T-cell (primary cell): ENCODE data around the gene ATAD2B. TPM values are rescaled to one million over a fixed set of nuclear protein-coding genes. Genes with fewer than 3 reads are reported as not detected.
"Not testable (repeated sequence)": the region's sequence is repeated elsewhere in the genome, so short reads cannot be mapped to it uniquely, and the experiment has no call there.

Experiments
- ATAC-seq, 4 experiments: fragments of 200-7000 bp in 3 of 4; fragments of 150-1000 bp in 1 of 4; cut with Tn5 transposase; replicated peaks in 1 of 4; 1 replicate in 3 of 4; 2 replicates in 1 of 4; pipeline ENCODE4 v1.10.0; 2021; ENCODE audit warnings: moderate library complexity in 3 of 4, mild to moderate bottlenecking in 2 of 4, moderate number of reproducible peaks in 1 of 4
- CTCF ChIA-PET, 2 donors: fragments of 300-600 bp; sonication (Branson Sonifier 250); formaldehyde crosslinking; loops; one replicate each; lab custom pipeline; 2022; ENCODE audit warnings: antibody characterized with exemption in 2 of 2; lab: Charles Lee
- POLR2A ChIA-PET, 2 donors: fragments of 300-600 bp; sonication (Branson Sonifier 250); formaldehyde crosslinking; loops; one replicate each; lab custom pipeline; 2022; ENCODE audit warnings: antibody characterized with exemption in 2 of 2; lab: Charles Lee
- DNase-seq, 35 experiments: peaks; one replicate each; pipeline versions ENCODE4 v3.0.0 to v3.0.0-alpha.2; 2013 to 2023
- H3K27ac ChIP-seq: one replicate; pipeline ENCODE4 v1.5.1; 2013; ENCODE audit warnings: low read length
- H3K27me3 ChIP-seq, 2 experiments: replicated peaks in 1 of 2; 1 replicate in 1 of 2; 2 replicates in 1 of 2; pipeline versions ENCODE4 v1.6.1 to v1.7.0; 2013; ENCODE audit warnings: low read length in 1 of 2, mixed read lengths in 1 of 2; ENCODE audit not compliant: control insufficient read depth in 2 of 2, insufficient read depth in 2 of 2; ENCODE audit errors: extremely low read depth in 1 of 2
- H3K36me3 ChIP-seq, 2 donors: 1 replicate in 1 of 2; 2 replicates in 1 of 2; pipeline versions ENCODE4 v1.6.1 to v1.7.0; 2013; ENCODE audit warnings: low read length in 1 of 2; ENCODE audit not compliant: control insufficient read depth in 2 of 2, insufficient read depth in 1 of 2; ENCODE audit errors: extremely low read depth in 1 of 2
- H3K4me1 ChIP-seq, 2 experiments: 1 replicate in 1 of 2; 2 replicates in 1 of 2; pipeline versions ENCODE4 v1.6.1 to v1.7.0; 2013; ENCODE audit warnings: low read length in 2 of 2, mixed read lengths in 1 of 2; ENCODE audit not compliant: insufficient read depth in 2 of 2, control insufficient read depth in 1 of 2; ENCODE audit errors: extremely low read depth in 1 of 2
- H3K4me3 ChIP-seq, 2 donors: 1 replicate in 1 of 2; 2 replicates in 1 of 2; pipeline versions ENCODE4 v1.5.1 to v1.7.0; 2013; ENCODE audit warnings: mild to moderate bottlenecking in 2 of 2, low read length in 1 of 2, moderate library complexity in 1 of 2; ENCODE audit not compliant: control insufficient read depth in 1 of 2; ENCODE audit errors: extremely low read depth in 1 of 2
- H3K9me3 ChIP-seq: 2 replicates; pipeline ENCODE4 v1.7.0; 2013
- H3K27ac Mint-ChIP-seq, 2 donors: one replicate each; pipeline ENCODE4 v1.8.0; 2020 to 2021; ENCODE audit warnings: mild to moderate bottlenecking in 2 of 2, mixed read lengths in 2 of 2
- H3K27me3 Mint-ChIP-seq, 2 donors: one replicate each; pipeline ENCODE4 v1.8.0; 2021 to 2022; ENCODE audit warnings: mixed read lengths in 2 of 2
- H3K36me3 Mint-ChIP-seq: one replicate; pipeline ENCODE4 v1.8.0; 2021; ENCODE audit warnings: mixed read lengths
- H3K4me1 Mint-ChIP-seq, 3 donors: one replicate each; pipeline ENCODE4 v1.8.0; 2020 to 2022; ENCODE audit warnings: mixed read lengths in 3 of 3, mild to moderate bottlenecking in 1 of 3
- H3K4me3 Mint-ChIP-seq, 3 donors: one replicate each; pipeline ENCODE4 v1.8.0; 2020 to 2022; ENCODE audit warnings: mild to moderate bottlenecking in 3 of 3, mixed read lengths in 3 of 3, moderate library complexity in 3 of 3
- H3K9me3 Mint-ChIP-seq, 3 donors: one replicate each; pipeline ENCODE4 v1.8.0; 2020 to 2022; ENCODE audit warnings: mixed read lengths in 3 of 3
- WGBS: methylation state at CpG from one replicate; pipeline ENCODE4 v1.1.5; 2013; ENCODE audit warnings: missing lambda C conversion rate; ENCODE audit not compliant: insufficient coverage; 5-methylcytosine and 5-hydroxymethylcytosine counted together
- total RNA-seq, 35 experiments: library from RNA in 6 of 35; stranded (reverse) in 6 of 35; fragments of 120-200 nt in 1 of 35; gene quantifications; one replicate each; pipeline versions ENCODE4 v1.2.1 to v1.2.4 and lab custom pipeline; 2013 to 2026

The ATAD2B gene
- total RNA-seq, 5 donors from 2014 or later (not counting 1 experiment from before 2014, with no cell fraction given): 33.9 to 49.3 (median 40.6) TPM

DNA sequence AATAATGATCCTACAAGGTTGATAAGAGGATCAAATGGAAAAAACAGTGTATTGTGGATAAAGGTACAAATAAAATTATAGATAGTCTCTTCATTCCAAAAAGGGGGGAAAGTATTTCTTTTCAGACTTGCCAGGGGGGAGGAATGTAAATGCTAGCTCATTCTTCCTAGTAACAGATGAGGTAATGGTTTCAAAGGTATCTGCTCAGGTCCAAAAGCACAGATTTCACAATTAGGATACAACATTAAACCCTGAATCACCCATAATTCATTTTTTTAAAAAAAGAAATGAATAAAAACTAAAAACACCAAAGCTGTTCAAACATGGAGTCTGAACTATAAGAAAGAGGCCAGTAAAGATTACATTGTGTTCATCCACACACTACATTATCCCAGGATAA lies 142.0 kb downstream of the ATAD2B start:
- H3K4me3 ChIP-seq: no peak overlapping the region
- H3K4me3 Mint-ChIP-seq: no peak overlapping the region
- CTCF ChIA-PET: no interaction called here
- H3K27me3 Mint-ChIP-seq: no peaks in the 10 kb centered on the region
- POLR2A ChIA-PET: no interaction called here
- ATAC-seq: no peak
- no peaks in the 10 kb centered on the region for H3K9me3 Mint-ChIP-seq
- no peak for DNase-seq
- no peak overlapping the region for H3K27ac ChIP-seq
- peaks cover 25% of the 10 kb centered on the region in 3 donors for H3K4me1 Mint-ChIP-seq
- no peaks in the 10 kb centered on the region for H3K27me3 ChIP-seq
- H3K9me3 ChIP-seq: no peaks in the 10 kb centered on the region
- H3K4me1 ChIP-seq: peaks cover 0 to 14% of the 10 kb centered on the region in 2 experiments
- no peak overlapping the region for H3K27ac Mint-ChIP-seq
- peaks cover 37% of the 10 kb centered on the region for H3K36me3 Mint-ChIP-seq
- peaks cover 5 to 18% of the 10 kb centered on the region in 2 donors for H3K36me3 ChIP-seq

GRCh38 chr2:23782646-23783045 lies 144.3 kb downstream of the ATAD2B start:
- Histone ChIP-seq H3K4me3 (no peak overlapping the region), H3K4me1 (peaks cover 0 to 3% of the 10 kb centered on the region in 2 experiments), H3K27me3 (no peaks in the 10 kb centered on the region), H3K36me3 (peaks cover 6 to 19% of the 10 kb centered on the region in 2 donors), H3K9me3 (no peaks in the 10 kb centered on the region), H3K27ac (no peak overlapping the region)
- ChIA-PET CTCF (no interaction called here), POLR2A (no interaction called here)
- no peak for DNase-seq
- no peak overlapping the region for H3K27ac Mint-ChIP-seq
- ATAC-seq: no peak
- no peaks in the 10 kb centered on the region for H3K27me3 Mint-ChIP-seq
- H3K4me3 Mint-ChIP-seq: no peak overlapping the region
- H3K9me3 Mint-ChIP-seq: no peaks in the 10 kb centered on the region
- H3K4me1 Mint-ChIP-seq: peaks cover 2 to 4% (median 4%) of the 10 kb centered on the region in 3 donors
- whole genome bisulfite sequencing: no CpG with 5 or more reads among the region's 1 CpG
- peaks cover 36% of the 10 kb centered on the region for H3K36me3 Mint-ChIP-seq

DNA sequence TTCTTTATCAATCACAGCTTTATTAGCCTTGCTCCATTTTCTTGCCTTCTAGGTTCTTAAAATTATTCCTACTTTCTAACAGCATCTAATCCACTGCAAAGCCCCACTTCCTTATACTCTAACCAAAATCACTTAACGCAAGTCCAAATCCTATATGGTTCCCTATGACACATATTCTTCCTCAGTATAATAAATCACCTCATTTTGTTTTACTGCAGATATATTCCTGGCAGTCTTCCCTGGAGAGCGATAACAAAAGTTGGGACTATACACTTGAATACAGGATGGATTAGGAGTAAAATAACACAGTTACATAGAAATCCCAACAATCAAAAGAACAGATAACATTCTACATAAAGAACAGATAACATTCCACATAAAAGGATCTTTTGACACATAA lies 144.8 kb downstream of the ATAD2B start:
- H3K27ac ChIP-seq: no peak overlapping the region
- H3K4me3 ChIP-seq: no peak overlapping the region
- H3K27ac Mint-ChIP-seq: no peak overlapping the region
- H3K4me1 ChIP-seq: no peaks in the 10 kb centered on the region
- H3K36me3 ChIP-seq: peaks cover 6 to 19% of the 10 kb centered on the region in 2 donors
- ChIA-PET CTCF (no interaction called here), POLR2A (no interaction called here)
- H3K4me3 Mint-ChIP-seq: no peak overlapping the region
- ATAC-seq (no peak), DNase-seq (no peak)
- H3K27me3 ChIP-seq: no peaks in the 10 kb centered on the region
- H3K9me3 Mint-ChIP-seq: no peaks in the 10 kb centered on the region
- WGBS: 86% methylated on average over 1 of the region's 2 CpGs
- H3K4me1 Mint-ChIP-seq: peaks cover 0 to 1% (median 0%) of the 10 kb centered on the region in 3 donors
- no peaks in the 10 kb centered on the region for H3K9me3 ChIP-seq
- H3K36me3 Mint-ChIP-seq: peaks cover 38% of the 10 kb centered on the region
- H3K27me3 Mint-ChIP-seq: no peaks in the 10 kb centered on the region

DNA sequence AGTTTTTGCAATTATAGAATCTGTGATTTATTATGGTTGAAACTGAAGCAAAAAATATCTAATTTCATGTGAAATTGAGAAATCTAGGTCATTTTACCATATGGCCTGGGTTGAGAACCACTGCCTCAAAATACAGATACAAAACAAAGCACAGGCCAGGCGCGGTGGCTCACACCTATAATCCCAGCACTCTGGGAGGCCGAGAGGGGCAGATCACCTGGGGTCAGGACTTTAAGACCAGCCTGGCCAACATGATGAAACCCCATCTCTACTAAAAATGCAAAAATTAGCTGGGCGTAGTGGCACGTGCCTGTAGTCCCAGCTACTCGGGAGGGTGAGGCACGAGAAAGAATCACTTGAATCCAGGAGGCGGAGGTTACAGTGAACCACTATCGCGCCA lies 146.5 kb downstream of the ATAD2B start:
- H3K27ac Mint-ChIP-seq, H3K27me3 Mint-ChIP-seq, H3K4me3 Mint-ChIP-seq, H3K27ac ChIP-seq, H3K4me3 ChIP-seq, CTCF ChIA-PET, H3K27me3 ChIP-seq, DNase-seq, H3K9me3 ChIP-seq, H3K4me1 Mint-ChIP-seq, ATAC-seq, H3K9me3 Mint-ChIP-seq, H3K4me1 ChIP-seq: not testable (repeated sequence)
- peaks cover 41% of the 10 kb centered on the region for H3K36me3 Mint-ChIP-seq
- H3K36me3 ChIP-seq: peaks cover 6 to 18% of the 10 kb centered on the region in 2 donors
- 96% methylated on average over 7 of the region's 10 CpGs for WGBS
- POLR2A ChIA-PET: interaction anchor here in 1 of 2 donors (0.6 kb wide), 1 partner anchor 21 kb away, joined by 3 read pairs; no protein-coding TSS in a partner anchor

GRCh38 chr2:23777826-23778225 lies 149.1 kb downstream of the ATAD2B start:
- Mint-ChIP-seq H3K4me1 (no peaks in the 10 kb centered on the region), H3K4me3 (no peak overlapping the region), H3K36me3 (peaks cover 38% of the 10 kb centered on the region), H3K27ac (no peak overlapping the region), H3K27me3 (no peaks in the 10 kb centered on the region), H3K9me3 (no peaks in the 10 kb centered on the region)
- Histone ChIP-seq H3K36me3 (peaks cover 6 to 30% of the 10 kb centered on the region in 2 donors), H3K4me1 (no peaks in the 10 kb centered on the region), H3K27ac (no peak overlapping the region), H3K4me3 (no peak overlapping the region), H3K9me3 (no peaks in the 10 kb centered on the region), H3K27me3 (no peaks in the 10 kb centered on the region)
- POLR2A ChIA-PET: no interaction called here
- no peak for ATAC-seq
- no CpG with 5 or more reads among the region's 2 CpGs for WGBS
- no peak for DNase-seq
- CTCF ChIA-PET: no interaction called here

GRCh38 chr2:23776021-23776420 lies 150.9 kb downstream of the ATAD2B start:
- Mint-ChIP-seq H3K27me3 (no peaks in the 10 kb centered on the region), H3K4me3 (no peak overlapping the region), H3K36me3 (peaks cover 52% of the 10 kb centered on the region), H3K4me1 (no peaks in the 10 kb centered on the region), H3K9me3 (no peaks in the 10 kb centered on the region), H3K27ac (no peak overlapping the region)
- H3K4me3 ChIP-seq: no peak overlapping the region
- peaks cover 6 to 36% of the 10 kb centered on the region in 2 donors for H3K36me3 ChIP-seq
- no CpG with 5 or more reads among the region's 6 CpGs for WGBS
- ATAC-seq (no peak), DNase-seq (no peak)
- POLR2A ChIA-PET: no interaction called here
- no peaks in the 10 kb centered on the region for H3K27me3 ChIP-seq
- H3K9me3 ChIP-seq: peaks cover 2% of the 10 kb centered on the region
- H3K4me1 ChIP-seq: no peaks in the 10 kb centered on the region
- CTCF ChIA-PET: no interaction called here
- H3K27ac ChIP-seq: no peak overlapping the region

GRCh38 chr2:23772684-23773083 lies 154.2 kb downstream of the ATAD2B start:
- POLR2A ChIA-PET: no interaction called here
- CTCF ChIA-PET: no interaction called here
- H3K36me3 Mint-ChIP-seq: peaks cover 64% of the 10 kb centered on the region

More at GRCh38 chr2:23772684-23773083, 154.2 kb downstream of the ATAD2B start:
- Mint-ChIP-seq H3K27ac (no peak overlapping the region), H3K4me3 (no peak overlapping the region), H3K4me1 (no peaks in the 10 kb centered on the region), H3K9me3 (no peaks in the 10 kb centered on the region), H3K27me3 (no peaks in the 10 kb centered on the region)
- Histone ChIP-seq H3K4me3 (no peak overlapping the region), H3K27me3 (no peaks in the 10 kb centered on the region), H3K4me1 (no peaks in the 10 kb centered on the region), H3K27ac (no peak overlapping the region), H3K9me3 (peaks cover 2% of the 10 kb centered on the region), H3K36me3 (peaks cover 0 to 32% of the 10 kb centered on the region in 2 donors)
- WGBS: 100% methylated on average over 1 of the region's 7 CpGs
- no peak for DNase-seq
- no peak for ATAC-seq
